ENCODE measurements around the gene LEP.
"Not testable (repeated sequence)": the region's sequence is repeated elsewhere in the genome, so short reads cannot be mapped to it uniquely, and the experiment has no call there.

The LEP gene

GRCh38 chr7:128211626-128212025, 29.5 kb upstream of the LEP start:
- no peak for DNase-seq

DNA sequence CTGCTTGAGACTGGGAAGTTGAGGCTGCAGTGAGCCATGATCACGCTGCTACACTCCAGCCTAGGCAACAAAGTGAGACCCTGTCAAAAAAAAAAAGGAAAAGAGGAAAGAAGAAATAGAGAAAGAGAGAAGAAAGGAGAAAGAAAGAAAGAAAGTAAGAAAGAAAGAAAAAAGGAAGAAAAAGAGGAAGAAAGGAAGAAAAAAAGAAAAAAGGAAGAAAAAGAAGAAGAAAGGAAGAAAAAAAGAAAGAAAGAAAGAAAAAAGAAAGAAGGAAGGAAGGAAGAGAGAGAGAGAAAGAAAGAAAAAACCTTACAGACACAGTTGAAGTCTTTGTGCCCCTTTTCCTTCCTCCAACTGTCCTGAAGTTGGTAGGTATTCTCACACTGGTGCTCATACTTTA, 26.6 kb upstream of the LEP start:
- no peak for DNase-seq

GRCh38 chr7:128215281-128215680, 25.8 kb upstream of the LEP start:
- DNase-seq, result no peak

- no peak for DNase-seq
Measured at GRCh38 chr7:128215739-128216138, 25.3 kb upstream of the LEP start.

DNA sequence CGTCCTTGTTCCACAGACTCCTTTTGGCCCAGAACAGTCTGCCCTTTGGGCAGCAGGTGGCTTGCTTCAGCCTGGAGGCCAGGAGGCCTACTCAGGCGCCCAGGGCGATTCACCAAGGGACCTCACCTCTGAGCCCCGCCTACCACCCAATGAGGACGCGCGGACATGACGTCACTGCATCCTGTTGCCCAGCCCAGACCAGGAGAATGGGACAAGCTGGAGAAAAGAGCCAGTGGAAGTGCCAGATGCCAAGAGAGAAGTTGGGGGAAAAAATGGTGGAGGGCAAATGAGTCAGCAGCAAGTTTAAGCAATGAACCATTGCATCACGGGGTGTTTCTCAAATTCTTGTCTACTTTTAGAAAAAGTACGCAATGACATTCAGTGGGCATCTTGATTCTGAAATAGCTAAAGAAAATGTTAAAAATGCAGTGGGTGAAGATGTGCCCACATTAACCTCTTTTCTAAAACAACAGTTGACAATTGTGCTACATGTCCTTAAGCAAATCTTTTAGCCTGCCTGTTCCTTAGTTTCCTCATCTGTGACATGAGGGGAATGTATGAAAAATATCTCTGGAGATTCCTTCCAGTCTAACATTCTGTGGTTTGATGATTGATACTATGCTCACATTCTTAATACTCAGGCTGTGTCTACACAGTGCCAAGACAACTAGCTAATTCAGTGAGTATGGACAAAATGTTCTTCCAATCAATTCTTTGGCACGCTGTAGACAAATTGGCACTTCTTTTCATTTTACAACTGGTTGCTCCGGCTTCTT, 23.9 kb upstream of the LEP start:
- DNase-seq, result no peak

- DNase-seq, result no peak
Measured at GRCh38 chr7:128217967-128218652, 23.0 kb upstream of the LEP start.

GRCh38 chr7:128219636-128220035, 21.4 kb upstream of the LEP start:
- no peak for DNase-seq

- no peak for DNase-seq
Measured at GRCh38 chr7:128221929-128222403, 19.1 kb upstream of the LEP start.

- no peak for DNase-seq
Measured at GRCh38 chr7:128226132-128226980, 14.7 kb upstream of the LEP start.

- DNase-seq, result no peak
Measured at GRCh38 chr7:128227271-128227670, 13.8 kb upstream of the LEP start.

DNA sequence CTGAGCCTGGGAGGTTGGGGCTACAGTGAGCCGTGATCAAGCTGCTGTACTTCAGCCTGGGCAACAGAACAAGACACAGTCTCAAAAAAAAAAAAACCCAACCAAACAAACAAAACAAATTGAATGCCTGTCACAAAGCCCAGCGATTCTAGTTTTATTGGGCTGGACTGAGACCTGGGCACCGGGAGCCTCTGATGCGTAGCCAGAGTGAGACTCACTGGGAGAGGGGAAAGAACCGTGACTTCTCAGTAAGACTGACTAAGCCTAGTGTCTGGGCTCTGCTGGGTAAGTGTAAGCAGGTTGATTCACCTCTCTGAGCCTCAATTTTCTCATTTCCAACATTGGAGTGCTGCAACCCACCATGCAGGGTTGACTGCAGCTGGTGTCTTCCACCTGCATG, 10.1 kb upstream of the LEP start:
- DNase-seq, result no peak

- DNase-seq, result no peak
Measured at GRCh38 chr7:128231677-128232076, 9.4 kb upstream of the LEP start.

- DNase-seq, result no peak
Measured at GRCh38 chr7:128233471-128233870, 7.6 kb upstream of the LEP start.

GRCh38 chr7:128234476-128235026, 6.5 kb upstream of the LEP start:
- DNase-seq, result no peak

DNA sequence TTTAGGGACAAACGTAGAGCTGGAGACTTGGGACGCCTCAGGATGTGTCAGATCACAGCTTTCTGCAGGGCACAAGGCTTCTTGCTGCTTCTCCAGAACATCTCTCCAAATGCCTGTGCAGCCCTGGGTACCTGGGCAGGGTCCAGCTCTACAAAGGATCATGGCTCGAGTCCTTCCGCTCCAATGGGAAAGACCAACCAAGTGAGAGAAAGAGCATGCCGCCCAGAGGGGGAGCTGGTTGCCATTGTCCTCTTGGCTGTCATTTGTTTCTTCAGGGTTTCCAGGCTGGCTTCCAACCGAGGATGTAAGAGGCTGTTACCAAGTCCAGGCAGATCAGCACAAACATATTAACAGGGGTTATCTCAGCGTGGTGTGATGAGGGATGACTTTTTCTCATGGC, 5.6 kb upstream of the LEP start:
- DNase-seq, result no peak

GRCh38 chr7:128236924-128237586, 4.0 kb upstream of the LEP start:
- peak in 2 of 6 experiments; percentile 2 to 21 for DNase-seq

DNA sequence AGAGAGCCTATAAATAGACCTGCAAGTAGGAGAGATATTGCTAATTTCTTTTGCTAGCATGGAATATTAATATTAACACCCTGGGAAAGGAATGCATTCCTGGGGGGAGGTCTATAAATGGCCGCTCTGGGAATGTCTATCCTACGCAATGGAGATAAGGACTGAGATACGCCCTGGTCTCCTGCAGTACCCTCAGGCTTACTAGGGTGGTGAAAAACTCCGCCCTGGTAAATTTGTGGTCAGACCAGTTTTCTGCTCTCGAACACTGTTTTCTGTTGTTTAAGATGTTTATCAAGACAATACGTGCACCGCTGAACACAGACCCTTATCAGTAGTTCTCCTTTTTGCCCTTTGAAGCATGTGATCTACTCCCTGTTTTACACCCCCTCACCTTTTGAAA, 1.9 kb upstream of the LEP start:
- not testable (repeated sequence) for DNase-seq

DNA sequence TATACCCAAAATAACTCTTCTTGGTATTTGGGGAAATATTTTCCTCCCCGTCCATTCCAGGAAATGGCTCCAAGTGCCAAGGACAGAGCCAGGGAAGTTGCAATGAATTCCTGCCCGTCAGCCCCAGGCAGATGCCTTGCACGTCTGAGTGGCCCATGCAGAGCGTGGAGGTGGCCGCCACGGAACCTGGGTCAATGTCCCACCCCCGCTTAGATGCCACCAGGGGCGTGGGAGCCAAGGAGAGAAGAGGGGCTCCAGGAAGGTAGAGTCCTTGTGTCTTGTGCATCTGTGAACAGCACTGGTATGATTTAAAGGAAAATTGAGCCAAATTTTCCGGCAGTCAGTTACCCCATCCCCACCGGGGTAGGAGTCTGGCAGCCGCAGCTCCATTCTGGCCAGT, 1.6 kb downstream of the LEP start:
- DNase-seq, result no peak

- DNase-seq, result no peak
Measured at GRCh38 chr7:128243273-128243672, 2.2 kb downstream of the LEP start.

GRCh38 chr7:128244861-128245260, 3.8 kb downstream of the LEP start:
- DNase-seq, result no peak

DNA sequence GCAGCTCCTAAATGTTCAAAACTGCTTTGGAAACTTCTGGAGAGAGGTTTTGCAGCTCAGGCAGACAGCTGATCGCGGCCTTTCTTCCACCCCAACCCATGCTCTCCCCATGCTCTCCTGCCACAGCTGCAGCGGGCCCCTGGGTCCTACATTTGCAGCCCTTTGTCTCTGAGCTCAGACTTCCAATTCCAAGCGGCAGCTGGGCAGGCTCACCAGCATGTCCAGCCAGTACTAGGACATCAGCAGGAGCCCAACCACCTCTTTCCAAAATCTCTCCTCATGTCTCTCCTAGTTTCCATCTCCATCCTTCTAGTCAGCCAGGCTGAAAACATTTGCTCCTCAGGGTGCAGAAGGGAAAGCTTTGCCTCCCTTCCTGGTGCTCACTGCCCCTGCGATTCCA, 6.0 kb downstream of the LEP start:
- DNase-seq, result no peak

DNA sequence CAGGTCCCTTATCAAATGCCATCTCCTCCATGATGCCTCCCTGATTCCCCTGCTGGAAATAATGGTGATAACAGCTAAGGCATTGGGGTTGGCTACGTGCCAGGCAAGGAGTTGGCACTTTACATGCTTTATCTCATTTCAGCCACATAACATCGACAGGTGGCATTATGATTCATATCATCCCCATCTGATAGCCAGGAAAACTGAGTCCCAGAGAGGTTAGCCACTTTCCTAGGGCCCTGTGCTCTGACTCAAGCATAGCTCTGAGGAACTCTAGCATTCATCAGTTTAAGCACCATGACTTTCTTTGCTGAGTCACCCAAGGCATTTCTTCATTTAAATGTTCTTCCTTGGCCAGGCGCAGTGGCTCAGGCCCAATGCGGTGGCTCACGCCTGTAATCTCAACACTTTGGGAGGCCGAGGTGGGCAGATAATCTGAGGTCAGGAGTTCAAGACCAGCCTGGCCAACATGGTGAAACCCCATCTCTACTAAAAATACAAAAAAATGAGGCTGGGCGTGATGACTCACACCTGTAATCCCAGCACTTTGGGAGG, 6.6 kb downstream of the LEP start:
- no peak for DNase-seq
